ENCODE data around the gene ME1.
"Not testable (repeated sequence)": the region's sequence is repeated elsewhere in the genome, so short reads cannot be mapped to it uniquely, and the experiment has no call there.

DNA sequence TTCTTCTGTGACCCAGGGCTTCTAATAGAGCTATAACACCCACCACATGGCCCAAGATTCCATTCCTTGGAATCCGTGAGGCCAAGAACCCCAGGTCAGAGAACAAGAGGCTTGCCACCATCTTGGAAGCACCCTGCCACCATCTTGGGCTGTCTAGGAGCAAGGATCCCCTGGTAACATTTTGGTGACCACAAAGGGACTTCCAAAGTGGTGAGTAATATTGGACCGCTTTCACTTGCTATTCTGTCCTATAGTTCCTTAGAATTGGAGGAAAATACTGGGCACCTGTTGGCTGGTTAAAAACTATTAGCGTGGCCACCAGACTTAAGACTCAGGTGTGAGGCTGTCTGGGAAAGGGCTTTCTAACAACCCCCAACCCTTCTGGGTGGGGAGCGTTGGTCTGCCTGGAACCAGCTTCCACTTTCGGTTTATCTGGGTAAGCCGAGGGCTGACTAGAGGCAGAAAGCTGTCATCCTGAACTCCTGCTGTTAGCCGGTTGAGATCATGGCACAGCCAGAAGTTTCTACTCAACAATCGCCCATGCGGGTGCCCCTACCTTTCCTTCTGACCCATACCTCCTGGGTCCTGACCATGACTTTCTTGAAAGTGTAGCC lies 13.3 kb upstream of the ME1 start:
- not testable (repeated sequence) for TF ChIP-seq POLR2A (IDR thresholded peaks at IDR 0.05; ENCODE audit: low read depth, low read length); POLR2AphosphoS5 (IDR thresholded peaks at IDR 0.05; ENCODE audit: insufficient read depth, low read depth, low read length); JUN (IDR thresholded peaks at IDR 0.05; ENCODE audit: borderline replicate concordance, insufficient read depth, insufficient read length, low read depth)
- TF ChIP-seq, protein P1, sequence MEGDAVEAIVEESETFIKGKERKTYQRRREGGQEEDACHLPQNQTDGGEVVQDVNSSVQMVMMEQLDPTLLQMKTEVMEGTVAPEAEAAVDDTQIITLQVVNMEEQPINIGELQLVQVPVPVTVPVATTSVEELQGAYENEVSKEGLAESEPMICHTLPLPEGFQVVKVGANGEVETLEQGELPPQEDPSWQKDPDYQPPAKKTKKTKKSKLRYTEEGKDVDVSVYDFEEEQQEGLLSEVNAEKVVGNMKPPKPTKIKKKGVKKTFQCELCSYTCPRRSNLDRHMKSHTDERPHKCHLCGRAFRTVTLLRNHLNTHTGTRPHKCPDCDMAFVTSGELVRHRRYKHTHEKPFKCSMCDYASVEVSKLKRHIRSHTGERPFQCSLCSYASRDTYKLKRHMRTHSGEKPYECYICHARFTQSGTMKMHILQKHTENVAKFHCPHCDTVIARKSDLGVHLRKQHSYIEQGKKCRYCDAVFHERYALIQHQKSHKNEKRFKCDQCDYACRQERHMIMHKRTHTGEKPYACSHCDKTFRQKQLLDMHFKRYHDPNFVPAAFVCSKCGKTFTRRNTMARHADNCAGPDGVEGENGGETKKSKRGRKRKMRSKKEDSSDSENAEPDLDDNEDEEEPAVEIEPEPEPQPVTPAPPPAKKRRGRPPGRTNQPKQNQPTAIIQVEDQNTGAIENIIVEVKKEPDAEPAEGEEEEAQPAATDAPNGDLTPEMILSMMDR (IDR thresholded peaks at IDR 0.05; ENCODE audit: extremely low read depth in 1 of 2, insufficient read depth in 1 of 2, low read depth in 1 of 2, low read length in 2 of 2): not testable (repeated sequence)

All from endothelial cell of umbilical vein (primary cell).